Ovary (tissue), 9 donors: ENCODE results near the gene ING1. TPM values are rescaled to one million over a fixed set of nuclear protein-coding genes. Genes with fewer than 3 reads are reported as not detected.

Source experiments
- DNase-seq, 5 donors: peaks; one replicate each; pipeline ENCODE4 v3.0.0-alpha.2; 2019 to 2020
- H3K27ac ChIP-seq, 2 donors: fragments of 200-600 bp; one replicate each; pipeline versions ENCODE4 v1.5.1 to v1.8.0; 2019 to 2022
- H3K27me3 ChIP-seq: fragments of 200-600 bp; one replicate; pipeline ENCODE4 v1.8.0; 2022
- H3K36me3 ChIP-seq: fragments of 200-600 bp; sonication (generic); one replicate; pipeline ENCODE4 v1.5.1; 2019
- H3K4me1 ChIP-seq: one replicate; pipeline ENCODE4 v1.8.1; 2013; ENCODE audit warnings: mild to moderate bottlenecking, moderate library complexity; ENCODE audit not compliant: insufficient read depth
- H3K4me3 ChIP-seq: fragments of 200-600 bp; sonication (generic); one replicate; pipeline ENCODE4 v1.5.1; 2017
- H3K9me3 ChIP-seq, 2 donors: fragments of 200-600 bp in 1 of 2; sonication (generic) in 1 of 2; one replicate each; pipeline versions ENCODE4 v1.5.1 to v1.8.1; 2013 to 2019; ENCODE audit warnings: mild to moderate bottlenecking in 1 of 2, moderate library complexity in 1 of 2
- EP300 ChIP-seq: sonication (generic); formaldehyde crosslinking; IDR thresholded peaks from one replicate; pipeline ENCODE4 v1.6.1; 2017; ENCODE audit warnings: antibody characterized with exemption
- POLR2A ChIP-seq: fragments of 450-650 bp; IDR thresholded peaks from one replicate; pipeline ENCODE4 v1.6.1; 2017; ENCODE audit warnings: antibody characterized with exemption, mild to moderate bottlenecking, moderate library complexity
- WGBS, 3 donors: extraction: QIAGEN DNeasy Blood & Tissue Kit in 1 of 3; methylation state at CpG; one replicate each; pipeline versions ENCODE4 v1.1.5 to v1.1.7; 2013 to 2017; 5-methylcytosine and 5-hydroxymethylcytosine counted together
- intact Hi-C, 4 donors: fragments of 100-400 bp; cut with DNase I; formaldehyde crosslinking; loops; one replicate each; pipeline versions ENCODE4 v1.11.0 to v1.15.1; 2022 to 2023
- polyA plus RNA-seq, 2 donors: library from polyadenylated mRNA; stranded (reverse); fragments of 200-250 nt in 1 of 2; fragments of 350-450 nt in 1 of 2; fragmentation: Illumina TruSeq in 1 of 2; extraction: RNeasy Lipid Tissue Mini Kit (QIAGEN cat#74804) in 1 of 2; gene quantifications; one replicate each; pipeline ENCODE4 v1.2.3, GENCODE V29; 2013 to 2014
- total RNA-seq, 7 donors: library from RNA; depleted of rRNA in 2 of 7; stranded (reverse); fragments of >200 nt in 2 of 7; fragmentation: NEBNext Ultra II Directional in 3 of 7; extraction: Animal tissue kit (Norgen Biotek cat#: 25700) in 3 of 7; gene quantifications; one replicate each; pipeline versions ENCODE4 v1.1.0 to v1.2.4, GENCODE V29; 2016 to 2023
- TF ChIP-seq, protein P1 (sequence below), 3 donors: fragments of 450-650 bp in 2 of 3; fragments of 200-600 bp in 1 of 3; IDR thresholded peaks; one replicate each; pipeline versions ENCODE4 v1.5.1 to v1.8.0; 2016 to 2022; ENCODE audit warnings: antibody characterized with exemption in 3 of 3, mild to moderate bottlenecking in 1 of 3
- donor health status: DM: no; HTN: no; CAD: no; lungs with moderate emphysema.
- donor health status: DM: no; HTN: no; CAD: no.
- donor health status: Bipolar disorder and iron deficiency.
- donor health status: DM: yes; HTN: yes; CAD: no.
- donor health status: DM: no; HTN: no; CAD: no.
- donor health status: DM: yes; HTN: yes; CAD: no.

The ING1 gene
- total and polyA plus RNA-seq, 9 donors, result 11.2 to 34.5 (median 19.1) TPM

DNA sequence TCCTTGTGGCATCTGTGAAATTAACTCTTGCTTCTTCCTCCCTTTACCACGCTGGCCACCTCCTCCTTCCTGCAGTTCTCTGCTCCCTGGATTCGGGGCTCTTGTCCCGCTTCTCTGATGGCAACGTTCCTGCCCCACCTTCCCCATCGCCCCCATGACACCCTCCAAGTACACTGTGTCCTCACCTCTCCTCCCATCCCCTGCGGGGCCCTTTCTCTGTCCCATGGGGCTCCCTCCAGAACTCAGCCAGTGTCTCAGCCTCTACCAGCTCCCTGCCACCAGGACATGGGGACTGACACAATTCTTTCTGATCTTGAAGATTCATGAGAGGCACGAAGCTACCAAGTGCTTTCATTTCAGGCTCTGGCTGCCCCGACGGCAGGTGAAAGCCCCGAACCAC, 16.7 kb upstream of the ING1 start:
- Histone ChIP-seq H3K4me3 (no peak overlapping the region), H3K4me1 (no peaks in the 10 kb centered on the region), H3K27me3 (no peaks in the 10 kb centered on the region), H3K9me3 (no peaks in the 10 kb centered on the region), H3K36me3 (no peaks in the 10 kb centered on the region), H3K27ac (no peak overlapping the region)
- WGBS, 3 donors, result 89 to 92% (median 90%) methylated on average over 10 of the region's 10 CpGs
- DNase-seq, result peak in 1 of 5 donors; percentile 8
- TF ChIP-seq EP300 (no peak), POLR2A (no peak)
- TF ChIP-seq, protein P1, sequence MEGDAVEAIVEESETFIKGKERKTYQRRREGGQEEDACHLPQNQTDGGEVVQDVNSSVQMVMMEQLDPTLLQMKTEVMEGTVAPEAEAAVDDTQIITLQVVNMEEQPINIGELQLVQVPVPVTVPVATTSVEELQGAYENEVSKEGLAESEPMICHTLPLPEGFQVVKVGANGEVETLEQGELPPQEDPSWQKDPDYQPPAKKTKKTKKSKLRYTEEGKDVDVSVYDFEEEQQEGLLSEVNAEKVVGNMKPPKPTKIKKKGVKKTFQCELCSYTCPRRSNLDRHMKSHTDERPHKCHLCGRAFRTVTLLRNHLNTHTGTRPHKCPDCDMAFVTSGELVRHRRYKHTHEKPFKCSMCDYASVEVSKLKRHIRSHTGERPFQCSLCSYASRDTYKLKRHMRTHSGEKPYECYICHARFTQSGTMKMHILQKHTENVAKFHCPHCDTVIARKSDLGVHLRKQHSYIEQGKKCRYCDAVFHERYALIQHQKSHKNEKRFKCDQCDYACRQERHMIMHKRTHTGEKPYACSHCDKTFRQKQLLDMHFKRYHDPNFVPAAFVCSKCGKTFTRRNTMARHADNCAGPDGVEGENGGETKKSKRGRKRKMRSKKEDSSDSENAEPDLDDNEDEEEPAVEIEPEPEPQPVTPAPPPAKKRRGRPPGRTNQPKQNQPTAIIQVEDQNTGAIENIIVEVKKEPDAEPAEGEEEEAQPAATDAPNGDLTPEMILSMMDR (IDR thresholded peaks at IDR 0.05), result no peak
- intact Hi-C loops, result no loop called here

DNA sequence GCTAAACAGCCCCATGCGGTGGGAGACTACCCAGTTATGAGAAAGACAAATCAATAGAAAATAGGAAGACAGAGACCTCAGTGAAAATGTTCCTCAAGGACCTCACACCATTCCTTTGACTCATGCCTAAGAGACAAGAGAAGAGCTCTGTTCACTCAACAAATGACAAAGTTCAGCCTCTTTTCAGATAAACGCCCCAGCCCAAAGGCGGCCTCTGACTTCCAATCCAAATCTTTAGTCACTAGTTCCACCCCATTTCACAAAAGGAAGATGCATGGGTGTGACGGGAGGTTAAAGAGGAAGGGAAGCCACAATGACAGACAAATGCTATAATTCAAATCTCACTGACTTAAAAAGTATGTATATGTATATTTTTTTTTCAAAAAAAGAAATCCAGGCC, 15.7 kb upstream of the ING1 start:
- TF ChIP-seq, protein P1 (IDR thresholded peaks at IDR 0.05), result no peak
- TF ChIP-seq EP300 (no peak), POLR2A (no peak)
- H3K27me3 ChIP-seq, result no peaks in the 10 kb centered on the region
- WGBS, 3 donors, result 90 to 94% (median 92%) methylated on average over 4 of the region's 4 CpGs
- H3K4me3 ChIP-seq, result no peak overlapping the region
- no peaks in the 10 kb centered on the region for H3K9me3 ChIP-seq
- no peaks in the 10 kb centered on the region for H3K36me3 ChIP-seq
- peaks cover 3% of the 10 kb centered on the region for H3K4me1 ChIP-seq
- intact Hi-C loops, result no loop called here
- no peak overlapping the region for H3K27ac ChIP-seq
- DNase-seq, result no peak

DNA sequence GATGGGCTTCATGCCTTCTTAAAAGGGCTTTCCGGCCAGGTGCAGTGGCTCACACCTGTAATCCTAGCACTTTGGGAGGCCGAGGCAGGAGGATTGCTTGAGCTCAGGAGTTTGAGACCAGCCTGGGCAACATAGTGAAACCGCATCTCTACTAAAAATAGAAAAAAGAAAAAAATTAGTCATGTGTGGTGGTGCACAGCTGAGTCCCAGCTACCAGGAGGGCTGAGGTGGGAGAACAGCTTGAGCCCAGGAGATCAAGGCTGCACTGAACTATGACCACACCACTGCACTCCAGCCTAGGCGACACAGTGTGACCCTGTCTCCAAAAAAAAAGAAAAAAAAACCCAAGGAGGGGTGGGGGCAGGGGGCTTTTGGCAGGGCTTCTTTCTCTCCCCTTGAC, 14.8 kb upstream of the ING1 start:
- no peak overlapping the region for H3K4me3 ChIP-seq
- intact Hi-C loops, result no loop called here
- WGBS, 3 donors, result 88 to 91% (median 91%) methylated on average over 4 of the region's 4 CpGs
- H3K27me3 ChIP-seq, result no peaks in the 10 kb centered on the region
- no peak for TF ChIP-seq EP300
- TF ChIP-seq POLR2A, result no peak
- H3K4me1 ChIP-seq, result peaks cover 4% of the 10 kb centered on the region
- no peak overlapping the region for H3K27ac ChIP-seq
- no peak for DNase-seq
- no peaks in the 10 kb centered on the region for H3K36me3 ChIP-seq
- no peaks in the 10 kb centered on the region for H3K9me3 ChIP-seq

DNA sequence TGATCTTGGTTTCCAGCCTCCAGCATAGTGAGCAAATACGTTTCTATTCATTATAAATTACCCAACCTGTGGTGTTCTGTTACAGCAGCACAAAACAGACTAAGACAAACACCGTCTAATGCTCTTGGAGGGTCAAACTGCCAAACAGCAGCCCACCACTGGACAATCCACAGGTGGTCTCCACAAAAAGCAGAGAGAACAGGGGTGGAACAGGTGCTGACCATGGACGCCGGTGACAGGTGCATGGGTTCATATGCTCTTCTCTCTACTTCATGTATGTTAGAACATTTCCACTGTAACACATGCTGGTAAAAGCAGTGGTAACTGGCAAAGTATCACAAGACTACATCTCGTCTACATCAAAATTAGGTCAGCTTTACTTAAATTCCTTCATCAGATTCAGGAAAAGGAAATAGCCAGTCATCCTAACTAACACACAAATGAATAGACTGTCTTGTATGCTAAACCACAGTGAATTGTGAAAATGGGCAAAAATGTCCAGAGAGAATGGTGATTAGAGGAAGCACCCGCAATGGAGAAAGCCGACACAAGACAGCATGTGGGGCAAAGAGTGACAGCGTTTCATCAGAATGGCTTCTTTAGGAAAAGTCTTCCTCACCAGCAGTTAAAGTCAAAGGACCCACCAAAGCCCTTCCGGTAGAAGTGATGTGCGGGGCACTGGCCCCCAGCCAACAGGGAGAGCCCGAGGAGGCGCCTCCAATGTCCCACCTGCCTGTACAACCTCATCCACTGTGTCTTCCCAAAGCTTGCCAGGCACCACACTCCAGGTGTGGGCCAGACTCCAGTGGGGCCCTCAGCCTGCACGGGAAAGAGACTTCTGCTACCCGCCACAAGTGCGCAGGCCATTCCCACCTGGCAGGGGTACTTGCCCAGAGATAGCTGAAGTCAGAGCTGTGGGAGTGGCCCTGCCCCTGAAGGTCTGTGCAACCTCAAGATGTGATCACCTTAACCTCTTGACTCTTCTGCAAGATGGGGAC, 14.1 kb upstream of the ING1 start:
- intact Hi-C loops, result loop anchor here in 2 of 4 donors (10.0 kb wide), 2 partner anchors 55 to 65 kb away; no protein-coding TSS in a partner anchor
- Histone ChIP-seq H3K27me3 (no peaks in the 10 kb centered on the region), H3K4me3 (no peak overlapping the region), H3K27ac (no peak overlapping the region), H3K36me3 (no peaks in the 10 kb centered on the region), H3K9me3 (no peaks in the 10 kb centered on the region), H3K4me1 (peaks cover 4% of the 10 kb centered on the region)
- WGBS, 3 donors, result 86 to 93% (median 87%) methylated on average over 15 of the region's 15 CpGs
- TF ChIP-seq EP300 (no peak), POLR2A (no peak)
- TF ChIP-seq, protein P1 (IDR thresholded peaks at IDR 0.05), result no peak
- no peak for DNase-seq

DNA sequence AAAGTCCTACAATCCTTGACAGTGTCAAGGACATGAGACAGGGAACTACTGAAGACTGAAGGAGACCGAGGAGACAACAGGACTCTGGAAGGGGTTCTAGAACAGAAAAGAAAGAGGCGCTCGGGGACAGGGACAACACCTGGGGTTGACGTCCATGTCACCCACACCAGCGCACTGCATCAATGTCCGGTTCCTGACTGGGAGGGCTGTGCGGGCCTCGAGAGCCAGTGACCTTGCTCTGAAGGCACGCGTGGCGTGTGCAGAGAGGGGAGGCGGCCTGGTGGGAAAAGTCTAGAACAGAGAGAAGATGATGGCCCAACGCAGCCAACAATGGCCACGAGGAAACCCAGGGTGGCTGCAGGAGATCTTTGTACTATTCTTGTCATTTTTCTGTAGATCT, 13.3 kb upstream of the ING1 start:
- 91 to 97% (median 96%) methylated on average over 14 of the region's 14 CpGs for WGBS, 3 donors
- H3K4me1 ChIP-seq, result peaks cover 6% of the 10 kb centered on the region
- intact Hi-C loops, result loop anchor here in 2 of 4 donors (10.0 kb wide), 2 partner anchors 55 to 65 kb away; no protein-coding TSS in a partner anchor
- no peaks in the 10 kb centered on the region for H3K27me3 ChIP-seq
- H3K9me3 ChIP-seq, result no peaks in the 10 kb centered on the region
- DNase-seq, result no peak
- TF ChIP-seq POLR2A (no peak), EP300 (no peak)
- TF ChIP-seq, protein P1 (IDR thresholded peaks at IDR 0.05), result no peak
- no peaks in the 10 kb centered on the region for H3K36me3 ChIP-seq
- no peak overlapping the region for H3K4me3 ChIP-seq
- no peak overlapping the region for H3K27ac ChIP-seq
